Left lobe of liver (tissue), 2 donors: ENCODE data around the gene ADGRL1. TPM values are rescaled to one million over a fixed set of nuclear protein-coding genes. Genes with fewer than 3 reads are reported as not detected.

ENCODE experiments used
- ATAC-seq: fragments of 200-7000 bp; cut with Tn5 transposase; one replicate; pipeline ENCODE4 v1.9.1; 2020; ENCODE audit warnings: mild to moderate bottlenecking, moderate library complexity
- DNase-seq: peaks from one replicate; pipeline ENCODE4 v3.0.0-alpha.2; 2020; ENCODE audit warnings: low spot score
- total RNA-seq: library from RNA; stranded (reverse); gene quantifications from one replicate; pipeline ENCODE4 v1.2.1, GENCODE V29; 2021
- donor health status: DM: no; HTN: no; CAD: no; lungs with moderate emphysema.
- donor health status: DM: no; HTN: yes; CAD: no.

Gene ADGRL1
- total RNA-seq, 1 donor from 2014 or later: 1.3 TPM

DNA sequence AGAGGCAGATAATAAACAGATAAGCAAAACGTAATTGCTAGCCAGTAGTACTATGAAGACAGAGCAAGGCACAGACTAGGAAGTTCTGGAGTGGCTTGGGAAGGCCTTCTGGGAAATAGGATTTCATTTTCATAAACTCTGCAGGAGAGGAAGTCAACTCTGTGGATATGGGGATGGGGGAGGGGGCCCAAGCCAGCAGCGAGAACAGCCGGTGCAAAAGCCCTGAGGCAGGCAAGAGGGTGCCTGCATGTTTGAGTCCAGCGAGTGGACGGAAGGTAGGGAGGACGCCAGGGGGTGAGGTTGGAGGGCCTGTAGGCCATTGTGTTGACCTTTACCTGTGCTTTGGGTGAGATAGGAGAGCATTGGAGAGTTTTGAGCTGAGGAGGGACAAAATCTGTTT, 60.6 kb downstream of the ADGRL1 start:
- ATAC-seq: no peak
- no peak for DNase-seq

DNA sequence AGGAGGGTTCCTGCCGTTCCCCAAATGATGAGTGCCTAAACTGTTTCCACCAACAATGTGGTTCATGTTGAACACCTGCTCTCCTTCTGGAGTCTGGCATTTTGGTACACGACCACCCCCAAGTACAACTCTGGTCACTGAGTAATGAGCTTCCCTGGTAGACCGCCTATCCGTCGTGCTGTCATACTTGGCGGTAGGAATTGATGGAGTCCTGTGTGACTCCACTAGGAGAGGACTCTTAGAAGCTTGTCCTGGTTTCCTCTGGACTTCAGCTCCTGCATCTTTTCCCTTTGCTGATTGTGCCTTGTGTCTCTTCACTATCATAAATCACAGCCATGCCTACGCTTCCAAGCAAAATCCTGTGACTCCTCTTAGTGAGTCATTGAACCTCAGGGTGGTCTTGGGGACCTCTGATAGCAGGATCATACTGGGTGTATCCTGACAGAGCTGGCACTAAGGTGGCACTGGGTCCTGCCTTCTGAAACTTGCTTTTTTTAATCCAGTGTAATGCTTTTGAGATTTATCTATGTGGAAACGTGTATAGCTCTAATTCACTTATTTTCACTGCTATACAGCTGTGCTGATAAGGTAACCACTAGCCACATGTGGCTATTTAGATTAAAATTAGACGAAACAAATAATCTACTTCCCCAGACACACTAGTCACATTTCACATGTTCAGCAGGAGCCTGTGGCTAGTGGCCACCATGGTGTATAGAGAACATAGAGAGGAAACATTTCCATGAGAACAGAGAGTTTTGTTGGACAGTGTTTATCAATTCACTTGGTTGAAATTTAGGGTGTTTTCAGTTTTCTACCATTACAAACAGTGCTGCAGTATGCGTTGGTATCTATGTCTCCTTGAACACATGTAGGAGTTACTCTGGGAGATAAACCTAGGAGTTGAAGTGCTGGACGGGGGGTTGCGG, 63.4 kb downstream of the ADGRL1 start:
- DNase-seq (no peak), ATAC-seq (no peak)

DNA sequence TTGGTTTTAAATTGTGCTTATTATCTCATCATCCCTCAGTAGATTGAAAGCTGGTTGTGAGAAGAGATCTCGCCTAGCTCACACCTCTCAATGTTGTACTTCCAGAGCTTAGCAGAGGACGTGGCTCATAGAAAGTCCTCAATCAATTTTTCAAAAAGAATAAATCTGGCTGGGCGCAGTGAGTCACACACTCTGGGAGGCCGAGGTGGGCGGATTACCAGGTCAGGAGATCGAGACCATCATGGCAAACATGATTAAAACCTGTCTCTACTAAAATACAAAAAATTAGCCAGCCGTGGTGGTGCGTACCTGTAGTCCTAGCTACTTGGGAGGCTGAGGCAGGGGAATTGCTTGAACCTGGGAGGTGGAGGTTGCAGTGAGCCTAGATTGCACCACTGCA, 64.9 kb downstream of the ADGRL1 start:
- DNase-seq (no peak), ATAC-seq (no peak)

- no peak for ATAC-seq
- no peak for DNase-seq
These were observed 66.0 kb downstream of the ADGRL1 start for GRCh38 chr19:14139944-14140343.

DNA sequence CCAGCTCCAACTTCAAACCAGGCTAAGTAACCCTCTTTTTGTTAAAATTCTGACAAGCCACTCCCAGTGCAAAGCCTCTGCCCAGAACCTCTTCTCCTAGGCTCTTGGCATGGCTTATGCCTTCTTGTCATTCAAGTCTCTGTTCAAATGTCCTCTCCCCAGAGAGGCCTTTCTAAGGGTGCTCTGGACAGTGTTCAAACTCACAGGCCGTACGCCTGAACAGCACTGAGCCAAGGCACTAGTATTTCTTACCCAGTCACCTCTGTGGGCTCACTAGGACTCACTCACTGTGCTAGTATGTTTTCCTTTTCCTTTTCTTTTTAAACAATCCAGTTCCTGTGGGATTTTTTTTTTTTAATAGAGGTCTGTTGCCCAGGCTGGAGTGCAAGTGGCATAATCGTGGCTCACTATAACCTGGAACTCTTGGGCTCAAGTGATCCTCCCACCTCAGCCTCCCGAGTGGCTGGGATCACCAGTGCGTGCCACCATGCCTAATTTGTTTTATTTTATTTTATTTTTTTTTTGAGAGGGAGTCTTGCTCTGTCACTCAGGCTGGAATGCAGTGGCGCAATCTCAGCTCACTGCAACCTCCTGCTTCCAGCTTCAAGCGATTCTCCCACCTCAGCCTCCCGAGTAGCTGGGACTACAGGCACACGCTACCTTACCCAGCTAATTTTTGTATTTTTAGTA, 67.2 kb downstream of the ADGRL1 start:
- DNase-seq (no peak), ATAC-seq (no peak)

DNA sequence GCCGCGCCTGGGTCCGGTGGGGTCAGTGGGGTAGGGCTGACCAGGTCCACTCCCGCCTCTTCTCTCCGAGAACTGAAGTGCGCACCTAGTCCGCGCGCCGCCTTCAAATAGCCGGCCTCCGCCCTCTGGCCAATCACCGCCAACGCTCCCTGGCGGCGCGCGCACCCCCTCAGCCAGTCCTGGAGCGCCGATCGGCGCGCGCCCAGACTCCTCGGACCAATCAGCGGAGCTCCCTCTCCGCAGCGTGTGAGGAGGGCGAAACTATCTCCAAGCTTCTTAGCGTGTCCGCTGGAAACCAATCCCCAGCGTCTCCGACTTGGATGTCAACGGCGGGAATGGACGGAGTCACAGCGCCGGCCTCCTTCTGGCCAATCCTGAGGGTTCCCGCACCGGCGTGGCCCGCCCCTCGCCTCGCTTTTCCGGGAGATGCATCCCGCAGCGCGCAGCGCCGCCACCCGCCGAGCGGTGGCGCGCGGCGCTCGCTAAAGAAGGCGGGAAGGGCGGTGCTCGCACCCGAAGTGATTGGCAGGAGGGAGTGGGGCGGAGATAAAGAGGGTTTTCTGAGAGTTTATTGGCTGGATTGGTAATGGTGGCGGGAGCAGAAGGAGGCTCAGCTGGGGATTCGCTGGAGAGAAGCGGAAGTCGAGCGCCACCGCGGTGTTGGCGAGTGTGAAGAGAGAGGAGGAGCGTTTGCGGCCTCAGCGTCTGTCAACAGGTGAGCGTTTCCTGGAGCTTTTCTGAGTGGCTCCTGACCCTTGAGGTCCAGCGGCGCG, 69.3 kb downstream of the ADGRL1 start, which contains the start of gene ASF1B:
ASF1B (minus strand) TSS at position 81 of the 773 bp plus-strand sequence. CDS start 133 bp downstream, outside the sequence.
- DNase-seq (peak; percentile 99), ATAC-seq (peak; percentile 89)

DNA sequence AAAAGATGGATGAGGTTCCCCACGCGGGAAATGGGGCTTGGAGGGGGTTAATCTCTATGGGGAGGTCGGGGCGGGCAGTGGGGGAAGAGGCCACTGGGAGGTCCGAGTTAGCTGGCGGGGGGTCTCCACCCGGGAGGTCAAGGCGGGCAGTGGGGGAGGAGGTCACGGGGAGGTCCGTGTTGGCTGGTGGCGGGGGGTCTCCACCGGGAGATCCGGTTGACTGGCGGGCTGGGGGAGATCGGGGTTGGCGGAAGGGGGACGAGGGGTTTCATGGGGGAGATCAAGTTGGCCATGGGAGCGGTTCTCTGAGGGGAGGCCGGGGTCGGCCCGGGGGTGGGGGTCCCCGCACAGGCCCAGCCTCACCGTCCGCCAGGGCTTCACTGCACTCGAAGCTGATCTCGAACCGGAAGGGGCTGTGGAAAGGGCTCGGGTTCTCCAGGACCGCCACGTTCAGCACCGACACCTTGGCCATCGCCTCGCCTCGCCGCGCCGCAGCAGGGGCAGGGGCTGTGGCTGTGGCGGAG, 69.9 kb downstream of the ADGRL1 start:
- ATAC-seq: no peak
- peak; percentile 55 for DNase-seq

DNA sequence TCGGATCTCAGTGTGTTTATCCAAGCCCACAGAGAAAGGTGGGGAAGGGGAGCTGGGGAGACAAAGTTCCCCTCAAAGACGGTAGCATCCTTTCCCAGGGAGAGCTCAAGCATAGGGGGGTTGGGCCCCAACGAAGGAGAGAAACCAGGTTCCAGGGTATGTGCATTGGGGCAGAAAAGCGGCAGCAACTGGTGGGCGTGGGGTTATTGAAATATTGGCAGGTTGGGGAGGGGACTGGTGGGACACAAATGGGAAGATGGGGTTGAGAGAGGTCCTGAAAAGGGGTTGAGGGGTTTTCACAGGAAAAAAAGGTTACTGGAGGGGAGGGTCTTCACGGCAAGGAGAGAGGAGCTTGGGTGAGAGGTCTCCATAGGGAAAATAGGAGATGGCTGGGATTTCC, 70.6 kb downstream of the ADGRL1 start:
- ATAC-seq (no peak), DNase-seq (no peak)

DNA sequence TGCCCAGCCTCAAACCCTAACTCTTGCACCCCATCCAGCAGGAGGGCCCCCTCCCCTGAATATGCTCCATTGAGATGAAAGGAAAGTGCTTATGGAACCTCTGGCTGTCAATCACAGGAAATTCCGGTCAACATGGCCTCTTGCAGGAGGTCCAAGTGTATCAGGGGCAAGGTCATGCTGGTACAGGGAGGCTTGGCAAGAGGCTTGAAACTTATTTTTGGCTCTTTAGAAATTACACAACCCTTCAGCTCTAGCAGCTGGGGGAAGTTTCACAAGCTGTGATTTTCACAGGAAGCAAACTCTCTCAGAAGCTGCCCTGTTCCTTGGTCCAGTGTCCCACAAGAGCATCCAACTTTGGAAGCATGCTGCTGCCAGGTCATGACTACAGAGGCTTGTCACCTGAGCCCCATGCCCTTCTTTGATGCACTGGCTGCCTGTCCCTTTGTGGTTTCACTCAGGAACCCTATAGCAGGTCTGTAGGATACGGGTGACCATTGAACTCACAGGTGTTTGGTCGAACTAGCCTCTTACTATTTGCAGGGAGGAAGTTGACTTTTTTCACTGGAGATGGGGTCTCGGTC, 78.0 kb downstream of the ADGRL1 start:
- DNase-seq (no peak), ATAC-seq (peak; percentile 75)

DNA sequence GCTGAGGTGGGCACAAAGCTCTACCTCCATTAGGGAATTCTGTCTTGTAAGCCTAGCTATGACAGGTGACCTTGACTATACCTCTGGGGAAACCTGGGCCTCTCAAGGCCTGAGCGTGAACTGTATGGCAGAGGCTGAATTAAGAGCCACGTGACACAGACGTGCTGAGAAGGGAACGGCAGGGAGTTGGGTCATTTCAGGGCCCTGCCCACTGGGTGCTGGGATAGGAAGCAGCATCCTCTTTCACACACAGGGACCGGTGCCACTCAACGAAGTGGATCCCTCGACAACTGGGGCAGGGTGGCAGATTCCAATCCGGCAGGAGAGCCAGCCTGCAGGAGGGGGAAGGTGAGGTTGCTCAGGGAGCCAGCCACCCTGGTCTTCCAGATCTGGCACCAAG, 78.8 kb downstream of the ADGRL1 start:
- DNase-seq: no peak

GRCh38 chr19:14122924-14123323, 83.0 kb downstream of the ADGRL1 start:
- DNase-seq (no peak), ATAC-seq (no peak)

More for the DNA sequence above, 78.8 kb downstream of the ADGRL1 start:
- peak; percentile 52 for ATAC-seq

DNA sequence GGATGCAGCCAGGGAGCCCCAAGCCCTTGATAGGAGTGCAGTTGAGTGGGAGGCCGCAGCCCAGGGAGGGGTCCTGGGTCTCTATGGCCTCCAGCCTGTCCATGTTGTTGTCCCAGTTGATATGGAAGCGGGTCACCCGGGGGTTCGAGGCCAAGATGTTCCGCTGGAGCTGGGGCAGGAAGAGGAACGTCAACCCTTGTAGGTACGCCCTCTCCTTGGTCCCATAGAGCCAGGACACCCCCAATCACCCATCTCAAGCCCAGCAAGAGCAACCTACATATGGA, 85.5 kb downstream of the ADGRL1 start:
- DNase-seq: no peak
- ATAC-seq: no peak

- ATAC-seq (no peak), DNase-seq (no peak)
These were observed 86.1 kb downstream of the ADGRL1 start for GRCh38 chr19:14119644-14120496.

- no peak for DNase-seq
- no peak for ATAC-seq
These were observed 86.8 kb downstream of the ADGRL1 start for GRCh38 chr19:14119146-14119545.

GRCh38 chr19:14118165-14119051, 87.6 kb downstream of the ADGRL1 start:
- peak; percentile 68 for ATAC-seq
- peak; percentile 84 for DNase-seq

GRCh38 chr19:14117668-14118164, 88.3 kb downstream of the ADGRL1 start, which contains the start of gene PRKACA:
PRKACA (minus strand) TSS chr19:14117762; CDS start chr19:14117547, 215 bp downstream.
- peak; percentile 81 for ATAC-seq

DNA sequence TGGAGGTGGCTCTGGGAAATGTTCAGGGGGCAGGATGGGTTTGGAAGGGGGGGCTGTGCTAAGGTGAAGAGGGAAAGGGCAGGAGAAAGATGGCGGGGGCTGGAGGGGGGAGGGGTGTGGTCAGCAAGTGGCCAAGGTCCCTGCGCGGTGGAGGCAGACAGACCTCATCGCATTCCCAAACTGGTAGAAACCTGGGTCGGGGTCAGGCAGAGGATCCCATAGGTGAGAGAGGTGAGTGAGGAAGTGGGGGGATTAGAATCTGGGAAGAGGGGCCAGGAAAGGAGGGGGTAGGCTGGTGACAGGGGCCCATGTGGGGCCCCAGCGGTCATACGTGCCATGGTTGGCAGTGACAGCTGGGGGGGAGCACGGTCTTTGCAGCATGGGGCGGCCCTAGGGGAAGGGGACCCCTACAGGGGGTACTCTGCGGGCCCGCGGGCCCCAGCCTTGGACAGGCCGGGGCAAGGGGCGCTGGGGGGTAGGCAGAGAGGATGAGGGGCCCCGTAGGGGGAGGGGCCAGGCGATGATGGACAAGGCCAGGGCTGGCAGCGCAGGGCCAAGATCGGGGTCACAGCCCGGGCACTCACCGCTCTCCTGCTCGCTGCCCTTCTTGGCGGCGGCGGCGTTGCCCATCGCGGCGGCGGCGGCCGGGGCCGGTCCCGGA, 88.9 kb downstream of the ADGRL1 start:
- DNase-seq (peak; percentile 69), ATAC-seq (no peak)

More at GRCh38 chr19:14117668-14118164, 88.3 kb downstream of the ADGRL1 start, which contains the start of gene PRKACA:
- DNase-seq: peak; percentile 100

DNA sequence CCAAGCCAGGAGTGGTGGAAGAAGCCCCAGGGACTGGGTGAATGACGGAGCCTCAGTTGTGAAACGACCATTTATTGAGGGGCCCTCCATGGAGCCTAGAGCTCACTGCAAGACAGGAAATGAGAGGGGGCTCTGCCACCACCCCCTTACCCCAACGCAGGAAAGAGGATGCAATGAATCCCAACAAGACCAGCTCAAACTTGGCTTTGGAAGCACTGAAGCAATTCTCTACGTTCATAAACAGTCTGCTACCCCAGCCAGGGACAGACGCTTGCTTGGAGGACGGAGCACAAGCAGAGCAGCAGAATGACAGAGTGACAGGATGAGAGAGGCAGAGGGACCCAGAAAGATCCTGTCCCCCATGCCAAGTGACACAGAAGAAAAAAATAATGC, 89.4 kb downstream of the ADGRL1 start:
- no peak for ATAC-seq
- no peak for DNase-seq
